Liver (tissue), 9 donors: Measurements from ENCODE around the gene PARP8. TPM values are rescaled to one million over a fixed set of nuclear protein-coding genes. Genes with fewer than 3 reads are reported as not detected.

Source experiments
- DNase-seq: peaks from one replicate; pipeline ENCODE4 v3.0.0-alpha.2; 2017; ENCODE audit warnings: low spot score
- H3K27ac ChIP-seq, 2 donors: one replicate each; pipeline ENCODE4 v1.7.0; 2013; ENCODE audit warnings: inconsistent platforms in 2 of 2, low read length in 2 of 2, control low read depth in 1 of 2, low read depth in 1 of 2, mild to moderate bottlenecking in 1 of 2
- H3K27me3 ChIP-seq, 4 donors: one replicate each; pipeline versions ENCODE4 v1.6.1 to v1.7.0; 2013; ENCODE audit warnings: low read length in 3 of 4, inconsistent platforms in 1 of 4, mild to moderate bottlenecking in 1 of 4, moderate library complexity in 1 of 4; ENCODE audit not compliant: control insufficient read depth in 4 of 4, insufficient read depth in 4 of 4
- H3K36me3 ChIP-seq, 4 donors: one replicate each; pipeline versions ENCODE4 v1.6.1 to v1.7.0; 2013; ENCODE audit warnings: low read length in 3 of 4, mild to moderate bottlenecking in 3 of 4, low read depth in 1 of 4, moderate library complexity in 1 of 4; ENCODE audit not compliant: control insufficient read depth in 4 of 4, insufficient read depth in 3 of 4
- H3K4me1 ChIP-seq, 4 donors: one replicate each; pipeline versions ENCODE4 v1.6.1 to v1.7.0; 2013; ENCODE audit warnings: low read length in 3 of 4, mild to moderate bottlenecking in 3 of 4, moderate library complexity in 1 of 4; ENCODE audit not compliant: control insufficient read depth in 4 of 4, insufficient read depth in 4 of 4
- H3K4me3 ChIP-seq, 3 donors: one replicate each; pipeline versions ENCODE4 v1.6.1 to v1.7.0; 2013; ENCODE audit warnings: low read length in 3 of 3, control low read depth in 1 of 3, low read depth in 1 of 3, mild to moderate bottlenecking in 1 of 3
- H3K9ac ChIP-seq, 2 donors: one replicate each; pipeline ENCODE4 v1.7.0; 2013; ENCODE audit warnings: low read length in 2 of 2, mild to moderate bottlenecking in 2 of 2, moderate library complexity in 2 of 2, control low read depth in 1 of 2, low read depth in 1 of 2
- H3K9me3 ChIP-seq, 4 donors: one replicate each; pipeline versions ENCODE4 v1.6.1 to v1.7.0; 2013; ENCODE audit warnings: low read length in 3 of 4; ENCODE audit not compliant: control insufficient read depth in 4 of 4
- ATF3 ChIP-seq: IDR thresholded peaks from 2 replicates; pipeline ENCODE4 v1.6.1; 2016; ENCODE audit warnings: antibody characterized with exemption
- CTCF ChIP-seq: fragments of 150-350 bp; IDR thresholded peaks from 2 replicates; pipeline ENCODE4 v1.5.1; 2017; ENCODE audit warnings: improper control_type of control experiment, low read depth, low read length; ENCODE audit not compliant: missing input control
- EGR1 ChIP-seq, 2 donors: IDR thresholded peaks; 2 replicates each; pipeline ENCODE4 v1.6.1; 2016 to 2018; ENCODE audit warnings: antibody characterized with exemption in 2 of 2, low read depth in 2 of 2
- FOXA1 ChIP-seq: IDR thresholded peaks from 2 replicates; pipeline ENCODE4 v1.6.1; 2016; ENCODE audit warnings: antibody characterized with exemption
- FOXA2 ChIP-seq: IDR thresholded peaks from 2 replicates; pipeline ENCODE4 v1.6.1; 2016; ENCODE audit warnings: antibody characterized with exemption
- GABPA ChIP-seq, 2 donors: IDR thresholded peaks in 1 of 2; conservative IDR thresholded peaks in 1 of 2; 2 replicates each; pipeline ENCODE4 v1.6.1; 2016; ENCODE audit warnings: antibody characterized with exemption in 2 of 2, mild to moderate bottlenecking in 1 of 2, moderate library complexity in 1 of 2
- HNF4A ChIP-seq, 2 donors: conservative IDR thresholded peaks; 2 replicates each; pipeline ENCODE4 v1.6.1; 2016; ENCODE audit warnings: antibody characterized with exemption in 2 of 2, mild to moderate bottlenecking in 2 of 2
- HNF4G ChIP-seq: IDR thresholded peaks from 2 replicates; pipeline ENCODE4 v1.6.1; 2016; ENCODE audit warnings: antibody characterized with exemption
- JUND ChIP-seq, 2 donors: IDR thresholded peaks; 2 replicates each; pipeline ENCODE4 v1.6.1; 2016; ENCODE audit warnings: antibody characterized with exemption in 2 of 2
- NR2F2 ChIP-seq: IDR thresholded peaks from 2 replicates; pipeline ENCODE4 v1.6.1; 2016; ENCODE audit warnings: antibody characterized with exemption
- RAD21 ChIP-seq, 2 donors: IDR thresholded peaks; 2 replicates each; pipeline ENCODE4 v1.6.1; 2016; ENCODE audit warnings: antibody characterized with exemption in 2 of 2, mild to moderate bottlenecking in 2 of 2
- REST ChIP-seq: IDR thresholded peaks from 2 replicates; pipeline ENCODE4 v1.6.1; 2016; ENCODE audit warnings: antibody characterized with exemption, mild to moderate bottlenecking
- RXRA ChIP-seq, 2 donors: IDR thresholded peaks; 2 replicates each; pipeline ENCODE4 v1.6.1; 2017 to 2018; ENCODE audit warnings: antibody characterized with exemption in 2 of 2, mild to moderate bottlenecking in 1 of 2
- SP1 ChIP-seq: IDR thresholded peaks from 2 replicates; pipeline ENCODE4 v1.6.1; 2018; ENCODE audit warnings: antibody characterized with exemption, mild to moderate bottlenecking
- TAF1 ChIP-seq: conservative IDR thresholded peaks from 2 replicates; pipeline ENCODE4 v1.6.1; 2016; ENCODE audit warnings: antibody characterized with exemption, mild to moderate bottlenecking
- YY1 ChIP-seq: IDR thresholded peaks from 2 replicates; pipeline ENCODE4 v1.6.1; 2016; ENCODE audit warnings: antibody characterized with exemption, mild to moderate bottlenecking
- WGBS: extraction: QIAGEN DNeasy Blood & Tissue Kit; methylation state at CpG from one replicate; pipeline ENCODE4 v1.1.7; 2013; 5-methylcytosine and 5-hydroxymethylcytosine counted together
- polyA plus RNA-seq, 2 donors: library from polyadenylated mRNA; stranded (reverse) in 1 of 2; unstranded in 1 of 2; fragments of 200-250 nt in 1 of 2; fragments of >200 nt in 1 of 2; fragmentation: Nextera tagmentation in 1 of 2; extraction: Ambion mirVana in 1 of 2; gene quantifications; one replicate each; pipeline versions ENCODE4 v1.2.1 to v1.2.3, GENCODE V29; 2013 to 2015
- total RNA-seq, 2 donors: library from RNA; depleted of rRNA; stranded (reverse); fragments of >200 nt; gene quantifications; one replicate each; pipeline ENCODE4 v1.2.3, GENCODE V29; 2014
- TF ChIP-seq, protein P1 (sequence below): IDR thresholded peaks from 2 replicates; pipeline ENCODE4 v1.6.1; 2016; ENCODE audit warnings: antibody characterized with exemption
- TF ChIP-seq, protein P2 (sequence below): IDR thresholded peaks from 2 replicates; pipeline ENCODE4 v1.6.1; 2016; ENCODE audit warnings: antibody characterized with exemption
- donor health status: healthy.
- donor health status: healthy.
- donor health status: healthy.
- donor health status: healthy.
- donor health status: healthy.

Gene PARP8
- total and polyA plus RNA-seq, 4 donors: 3.9 to 16.0 (median 7.1) TPM

- no peak overlapping the region for H3K4me3 ChIP-seq
- H3K27me3 ChIP-seq: no peaks in the 10 kb centered on the region
- 89% methylated on average over 5 of the region's 5 CpGs for WGBS
- H3K9me3 ChIP-seq: no peaks in the 10 kb centered on the region
- DNase-seq: no peak
- no peaks in the 10 kb centered on the region for H3K36me3 ChIP-seq
- H3K27ac ChIP-seq: no peak overlapping the region
- H3K9ac ChIP-seq: no peak overlapping the region
- no peak for TF ChIP-seq GABPA (IDR thresholded peaks at IDR 0.05 in 1 of 2, conservative IDR thresholded peaks at IDR 0.05 in 1 of 2)
- no peak for TF ChIP-seq REST
- TF ChIP-seq, protein P1, sequence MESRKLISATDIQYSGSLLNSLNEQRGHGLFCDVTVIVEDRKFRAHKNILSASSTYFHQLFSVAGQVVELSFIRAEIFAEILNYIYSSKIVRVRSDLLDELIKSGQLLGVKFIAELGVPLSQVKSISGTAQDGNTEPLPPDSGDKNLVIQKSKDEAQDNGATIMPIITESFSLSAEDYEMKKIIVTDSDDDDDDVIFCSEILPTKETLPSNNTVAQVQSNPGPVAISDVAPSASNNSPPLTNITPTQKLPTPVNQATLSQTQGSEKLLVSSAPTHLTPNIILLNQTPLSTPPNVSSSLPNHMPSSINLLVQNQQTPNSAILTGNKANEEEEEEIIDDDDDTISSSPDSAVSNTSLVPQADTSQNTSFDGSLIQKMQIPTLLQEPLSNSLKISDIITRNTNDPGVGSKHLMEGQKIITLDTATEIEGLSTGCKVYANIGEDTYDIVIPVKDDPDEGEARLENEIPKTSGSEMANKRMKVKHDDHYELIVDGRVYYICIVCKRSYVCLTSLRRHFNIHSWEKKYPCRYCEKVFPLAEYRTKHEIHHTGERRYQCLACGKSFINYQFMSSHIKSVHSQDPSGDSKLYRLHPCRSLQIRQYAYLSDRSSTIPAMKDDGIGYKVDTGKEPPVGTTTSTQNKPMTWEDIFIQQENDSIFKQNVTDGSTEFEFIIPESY: no peak
- no peak for TF ChIP-seq HNF4A (conservative IDR thresholded peaks at IDR 0.05)
- TF ChIP-seq JUND (IDR thresholded peaks at IDR 0.05): no peak
- no peak for TF ChIP-seq ATF3
- no peak for TF ChIP-seq YY1
- TF ChIP-seq, protein P2, sequence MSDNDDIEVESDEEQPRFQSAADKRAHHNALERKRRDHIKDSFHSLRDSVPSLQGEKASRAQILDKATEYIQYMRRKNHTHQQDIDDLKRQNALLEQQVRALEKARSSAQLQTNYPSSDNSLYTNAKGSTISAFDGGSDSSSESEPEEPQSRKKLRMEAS: no peak
- no peak for TF ChIP-seq FOXA1
- no peak for TF ChIP-seq SP1
- TF ChIP-seq HNF4G: no peak
- TF ChIP-seq EGR1 (IDR thresholded peaks at IDR 0.05; ENCODE audit: low read depth in 2 of 2): no peak
- no peak for TF ChIP-seq RXRA (IDR thresholded peaks at IDR 0.05)
- TF ChIP-seq FOXA2: no peak
- no peaks in the 10 kb centered on the region for H3K4me1 ChIP-seq
These were observed 25.1 kb downstream of the PARP8 start for GRCh38 chr5:50691399-50692016.

DNA sequence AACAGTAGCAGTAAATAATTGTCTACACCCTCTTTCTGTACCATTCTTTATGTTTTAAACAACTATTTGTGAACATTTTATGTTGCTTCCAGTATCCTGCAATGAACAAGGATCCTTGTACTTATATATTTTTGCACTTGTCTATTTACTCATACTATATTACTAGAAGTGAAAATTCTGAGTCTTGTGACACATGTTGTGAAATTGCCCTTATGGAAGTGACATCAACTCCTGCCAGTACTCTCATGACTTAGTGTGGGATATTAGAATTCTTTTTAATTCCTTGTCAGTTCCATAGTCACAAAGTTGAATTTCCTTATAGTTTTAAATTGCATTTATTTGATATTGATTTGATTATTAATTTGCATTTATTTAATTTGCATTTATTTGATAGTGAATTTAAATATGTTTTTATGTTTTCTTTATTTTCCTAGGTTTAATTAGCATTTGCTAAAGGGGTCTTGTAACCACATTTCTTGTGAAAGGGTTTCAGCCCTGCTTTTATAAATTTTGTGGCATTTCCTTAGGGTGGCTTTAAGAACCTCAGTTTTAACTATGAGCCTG lies 27.7 kb downstream of the PARP8 start:
- no peak overlapping the region for H3K27ac ChIP-seq
- no peaks in the 10 kb centered on the region for H3K36me3 ChIP-seq
- no peaks in the 10 kb centered on the region for H3K27me3 ChIP-seq
- H3K4me3 ChIP-seq: no peak overlapping the region
- DNase-seq: no peak
- H3K4me1 ChIP-seq: no peaks in the 10 kb centered on the region
- H3K9me3 ChIP-seq: no peaks in the 10 kb centered on the region
- no peak overlapping the region for H3K9ac ChIP-seq
- TF ChIP-seq GABPA (IDR thresholded peaks at IDR 0.05 in 1 of 2, conservative IDR thresholded peaks at IDR 0.05 in 1 of 2): no peak
- TF ChIP-seq SP1: no peak
- no peak for TF ChIP-seq NR2F2
- TF ChIP-seq FOXA2: no peak
- TF ChIP-seq TAF1: no peak
- TF ChIP-seq HNF4G: no peak
- no peak for TF ChIP-seq CTCF
- TF ChIP-seq ATF3: no peak
- no peak for TF ChIP-seq YY1
- TF ChIP-seq, protein P2: no peak
- TF ChIP-seq HNF4A (conservative IDR thresholded peaks at IDR 0.05): no peak
- TF ChIP-seq REST: no peak
- no peak for TF ChIP-seq RXRA (IDR thresholded peaks at IDR 0.05)
- no peak for TF ChIP-seq EGR1 (IDR thresholded peaks at IDR 0.05; ENCODE audit: low read depth in 2 of 2)
- no peak for TF ChIP-seq RAD21 (IDR thresholded peaks at IDR 0.05)
- TF ChIP-seq JUND (IDR thresholded peaks at IDR 0.05): no peak
- TF ChIP-seq FOXA1: no peak
